Lower leg skin (tissue), 3 donors: ENCODE data around the gene CTAGE9.
"Not testable (repeated sequence)": the region's sequence is repeated elsewhere in the genome, so short reads cannot be mapped to it uniquely, and the experiment has no call there.

Experiments used
- CTCF ChIP-seq, 3 donors: fragments of 450-650 bp; IDR thresholded peaks; one replicate each; pipeline ENCODE4 v1.5.1; 2016; ENCODE audit warnings: antibody characterized with exemption in 3 of 3, mild to moderate bottlenecking in 3 of 3, moderate library complexity in 2 of 3
- POLR2A ChIP-seq, 2 donors: fragments of 450-650 bp; IDR thresholded peaks; one replicate each; pipeline ENCODE4 v1.6.1; 2016 to 2017; ENCODE audit warnings: antibody characterized with exemption in 2 of 2, mild to moderate bottlenecking in 1 of 2, moderate library complexity in 1 of 2

- not testable (repeated sequence) for TF ChIP-seq CTCF, POLR2A (IDR thresholded peaks at IDR 0.05)
Observed at GRCh38 chr6:131751012-131751715, 40.3 kb upstream of the CTAGE9 start.
